Measurements from ENCODE around the gene CACNA1E.
"Not testable (repeated sequence)": the region's sequence is repeated elsewhere in the genome, so short reads cannot be mapped to it uniquely, and the experiment has no call there.

Gene CACNA1E

GRCh38 chr1:181518152-181518551 lies 34.8 kb downstream of the CACNA1E start:
- DNase-seq = no peak

GRCh38 chr1:181522864-181523263 lies 39.5 kb downstream of the CACNA1E start:
- DNase-seq = no peak

GRCh38 chr1:181525104-181525721 lies 41.9 kb downstream of the CACNA1E start:
- DNase-seq = no peak

GRCh38 chr1:181528241-181528640 lies 44.9 kb downstream of the CACNA1E start:
- not testable (repeated sequence) for DNase-seq

- DNase-seq = no peak
These were observed 48.1 kb downstream of the CACNA1E start for GRCh38 chr1:181531441-181531840.

GRCh38 chr1:181531951-181532600 lies 48.8 kb downstream of the CACNA1E start:
- no peak for DNase-seq

GRCh38 chr1:181538836-181539235 lies 55.5 kb downstream of the CACNA1E start:
- no peak for DNase-seq

GRCh38 chr1:181541458-181541857 lies 58.1 kb downstream of the CACNA1E start:
- DNase-seq = no peak

GRCh38 chr1:181541947-181542346 lies 58.6 kb downstream of the CACNA1E start:
- no peak for DNase-seq

- DNase-seq = not testable (repeated sequence)
These were observed 59.1 kb downstream of the CACNA1E start for GRCh38 chr1:181542406-181542805.

- DNase-seq = no peak
These were observed 62.1 kb downstream of the CACNA1E start for GRCh38 chr1:181545395-181545794.

- no peak for DNase-seq
These were observed 65.2 kb downstream of the CACNA1E start for GRCh38 chr1:181548497-181548896.

- DNase-seq = no peak
These were observed 67.9 kb downstream of the CACNA1E start for GRCh38 chr1:181551249-181551648.

- no peak for DNase-seq
These were observed 68.4 kb downstream of the CACNA1E start for GRCh38 chr1:181551754-181552153.

- no peak for DNase-seq
These were observed 71.1 kb downstream of the CACNA1E start for GRCh38 chr1:181554465-181554864.

GRCh38 chr1:181556631-181557030 lies 73.3 kb downstream of the CACNA1E start:
- DNase-seq = no peak

GRCh38 chr1:181557313-181557712 lies 74.0 kb downstream of the CACNA1E start:
- no peak for DNase-seq

- DNase-seq = no peak
These were observed 75.1 kb downstream of the CACNA1E start for GRCh38 chr1:181558416-181558815.

- DNase-seq = no peak
These were observed 75.8 kb downstream of the CACNA1E start for GRCh38 chr1:181559142-181559541.

GRCh38 chr1:181562395-181562794 lies 79.1 kb downstream of the CACNA1E start:
- DNase-seq = no peak

- no peak for DNase-seq
These were observed 85.4 kb downstream of the CACNA1E start for GRCh38 chr1:181568736-181569135.

- DNase-seq = no peak
These were observed 94.2 kb downstream of the CACNA1E start for GRCh38 chr1:181577475-181577874.

GRCh38 chr1:181583598-181583997 lies 100.3 kb downstream of the CACNA1E start:
- no peak for DNase-seq

GRCh38 chr1:181587870-181588438 lies 104.6 kb downstream of the CACNA1E start:
- no peak for DNase-seq

GRCh38 chr1:181588631-181589030 lies 105.3 kb downstream of the CACNA1E start:
- DNase-seq = no peak
